NCI-H128 (cell line): ENCODE data around the gene SENP1.

Experiments used
- DNase-seq: peaks from one replicate; lab custom pipeline; 2025; ENCODE audit not compliant: unreplicated experiment; lab: John Stamatoyannopoulos, UW

The SENP1 gene

GRCh38 chr12:48037267-48037915, 68.5 kb downstream of the SENP1 start:
- no peak for DNase-seq

- no peak for DNase-seq
Measured at GRCh38 chr12:48036818-48037217, 69.1 kb downstream of the SENP1 start.

DNA sequence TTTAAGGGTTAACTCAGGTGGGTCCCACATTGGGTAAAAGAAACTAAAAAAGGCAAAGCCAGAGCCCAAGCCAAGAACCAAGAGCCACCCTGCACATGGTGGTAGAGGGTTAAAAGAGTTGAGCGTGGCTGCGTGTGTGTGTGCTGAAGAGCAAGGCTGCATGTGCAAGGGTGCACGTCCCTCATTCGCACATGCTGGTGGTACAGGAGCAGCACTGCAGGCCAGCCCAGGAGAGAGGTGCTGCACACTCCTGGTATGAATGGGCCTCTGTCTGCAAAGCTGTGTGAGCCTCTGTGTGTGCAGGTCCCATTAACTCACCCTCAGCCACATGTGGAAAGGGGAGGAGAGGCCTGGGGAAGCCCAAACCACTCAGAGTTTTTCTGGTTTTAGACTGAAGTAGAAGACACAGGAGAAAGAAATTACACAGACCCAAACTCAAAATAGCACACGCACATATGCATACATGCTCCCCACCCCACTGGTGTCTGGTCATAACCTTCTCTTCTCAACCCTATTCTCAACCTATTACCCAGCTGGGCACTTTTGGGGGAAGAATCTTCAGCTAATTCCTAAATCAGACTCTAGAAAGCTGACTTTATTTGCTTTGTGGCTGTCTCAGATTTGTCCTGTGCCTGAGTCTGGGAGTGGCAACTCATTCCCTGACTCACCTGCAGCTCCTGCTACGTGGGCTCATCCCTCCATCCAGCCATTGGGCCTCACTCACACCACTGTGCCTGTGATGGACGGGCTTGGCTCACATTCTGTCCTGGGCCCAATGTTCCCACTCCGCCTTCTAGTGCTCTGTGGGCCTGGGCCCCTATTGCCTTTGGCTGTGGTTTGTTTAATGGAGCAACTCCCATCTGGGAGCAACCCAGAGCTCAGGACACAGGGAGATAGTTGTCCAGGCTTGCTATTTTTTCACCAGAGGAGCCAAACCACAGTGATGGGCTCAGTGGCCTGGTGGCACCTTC, 70.8 kb downstream of the SENP1 start:
- no peak for DNase-seq

DNA sequence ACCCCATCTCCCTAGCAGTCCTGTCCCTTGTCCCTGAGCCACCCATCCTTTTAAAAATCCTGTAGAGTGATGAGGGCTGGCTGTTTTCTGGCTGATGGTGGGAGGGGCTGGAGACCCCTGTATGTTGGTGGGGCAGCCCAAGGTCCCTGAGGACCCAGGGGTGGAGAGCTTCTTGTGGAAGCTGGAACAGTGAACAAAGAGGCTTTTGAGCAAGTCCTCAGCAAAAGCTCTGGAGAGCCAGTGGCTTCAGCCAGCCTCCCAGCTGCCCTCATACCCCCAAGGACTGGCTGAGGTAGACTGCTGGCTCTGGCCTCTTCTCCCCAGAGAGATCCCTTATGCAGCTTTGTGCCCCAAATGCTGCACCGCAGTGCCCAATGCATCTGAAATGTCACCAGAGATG, 72.4 kb downstream of the SENP1 start:
- no peak for DNase-seq

- no peak for DNase-seq
Measured at GRCh38 chr12:48032597-48032996, 73.3 kb downstream of the SENP1 start.

DNA sequence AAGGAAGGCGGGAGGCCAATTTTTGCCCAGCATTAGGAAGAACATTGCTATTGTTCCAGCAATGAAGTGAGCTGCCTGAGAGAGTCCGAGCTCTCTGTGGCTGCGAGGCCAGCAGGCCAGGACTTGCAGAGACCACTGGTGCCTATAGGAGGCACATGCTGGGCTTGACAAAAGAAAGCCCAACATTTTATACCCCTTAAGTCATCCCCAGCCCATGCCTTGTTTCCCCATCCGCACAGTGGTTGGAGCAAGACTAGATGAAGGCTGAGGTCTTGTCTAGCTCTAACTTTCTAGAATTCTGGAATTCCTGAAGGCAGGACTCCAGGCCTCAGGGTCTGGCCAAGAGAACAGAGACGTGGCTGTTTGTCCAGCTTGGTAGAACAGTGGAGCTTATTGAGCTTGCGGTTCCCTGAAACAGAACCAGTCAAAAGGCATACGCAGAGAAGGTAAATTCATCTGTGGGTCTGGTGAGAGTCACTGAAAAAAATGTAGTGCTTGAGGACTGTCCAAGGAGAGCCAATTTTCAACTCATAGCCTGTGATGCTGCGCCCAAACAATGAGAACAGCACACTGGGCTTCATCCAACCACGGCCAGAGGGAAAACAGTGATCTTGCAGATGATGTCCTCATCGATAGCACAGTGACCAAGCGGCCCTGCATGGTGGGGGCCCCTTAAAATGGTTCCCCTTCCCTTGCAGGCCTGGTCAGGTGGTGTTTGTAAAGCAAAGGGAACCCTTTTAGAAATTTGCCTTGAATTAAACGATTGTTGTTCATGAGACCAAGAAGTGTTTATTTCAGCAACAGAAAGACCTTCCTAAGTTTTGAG, 74.5 kb downstream of the SENP1 start:
- DNase-seq: no peak

DNA sequence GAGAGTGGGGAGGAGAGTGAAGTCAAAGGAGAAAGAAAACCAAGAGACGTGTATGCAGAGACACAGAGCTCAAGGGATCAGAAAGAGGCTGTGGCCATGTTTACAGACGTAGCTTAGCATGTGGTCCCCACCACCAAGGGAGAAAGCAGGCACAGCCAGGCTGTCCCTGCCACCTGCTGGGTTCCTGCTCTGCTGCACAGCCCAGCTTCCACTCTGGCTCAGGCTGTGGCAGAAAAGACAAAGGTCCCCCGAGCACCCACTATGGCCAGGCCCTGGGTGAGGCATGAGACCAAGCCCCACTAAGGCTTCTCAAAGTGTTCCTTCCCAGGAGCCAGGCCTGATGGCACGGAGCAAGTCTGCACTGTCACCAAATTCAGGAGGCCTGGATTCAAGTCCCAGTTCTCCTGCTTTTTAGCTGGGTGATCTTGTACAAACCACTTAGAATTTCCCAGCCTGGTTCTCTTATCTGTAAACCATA, 75.7 kb downstream of the SENP1 start:
- DNase-seq: no peak

GRCh38 chr12:48029491-48030172, 76.2 kb downstream of the SENP1 start:
- DNase-seq: no peak

DNA sequence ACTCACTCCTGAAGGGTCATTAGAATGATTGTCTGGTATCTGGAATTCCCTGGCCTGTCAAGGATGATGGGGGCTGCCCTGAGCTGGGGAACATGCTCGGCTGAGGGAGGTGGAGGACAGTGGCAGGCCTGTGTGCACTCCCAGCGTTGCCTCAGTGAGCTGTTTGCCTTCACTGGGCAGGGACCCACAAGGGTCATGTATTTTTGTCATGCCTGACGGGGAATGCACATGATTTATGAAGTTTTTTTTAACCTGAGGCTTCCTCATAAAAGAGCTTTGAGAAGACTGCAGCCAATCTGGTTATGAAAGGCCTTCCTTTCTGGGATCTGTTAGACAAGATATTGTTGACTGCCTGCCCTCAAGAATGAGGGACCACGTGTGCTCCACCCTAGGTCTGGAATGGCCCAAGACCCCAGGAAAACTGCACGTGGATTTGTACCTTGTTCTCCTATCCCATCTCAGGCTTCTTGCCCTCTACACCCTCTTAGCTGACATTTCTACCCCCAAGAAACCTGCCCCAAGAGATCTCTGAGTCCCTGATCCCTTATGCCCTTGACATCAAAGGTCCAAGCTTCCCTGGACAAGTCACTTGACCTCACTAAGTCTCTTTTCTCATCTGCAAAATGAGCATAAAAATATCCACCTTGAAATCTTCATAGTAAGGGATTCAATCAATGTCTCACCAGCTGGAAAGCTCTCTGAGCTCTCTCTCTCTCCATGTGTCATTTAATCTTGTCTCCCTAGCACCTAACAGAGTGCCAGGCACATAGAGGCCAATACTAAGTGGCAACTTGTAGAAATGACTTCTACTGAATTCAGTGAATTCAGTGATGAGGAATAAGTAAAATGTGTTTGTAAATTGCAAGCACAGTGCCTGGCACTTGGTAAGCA, 77.1 kb downstream of the SENP1 start:
- DNase-seq: no peak

GRCh38 chr12:48027183-48028002, 78.5 kb downstream of the SENP1 start:
- no peak for DNase-seq

- DNase-seq: no peak
Measured at GRCh38 chr12:48026060-48026827, 79.6 kb downstream of the SENP1 start.

- DNase-seq: no peak
Measured at GRCh38 chr12:48025281-48025680, 80.6 kb downstream of the SENP1 start.

DNA sequence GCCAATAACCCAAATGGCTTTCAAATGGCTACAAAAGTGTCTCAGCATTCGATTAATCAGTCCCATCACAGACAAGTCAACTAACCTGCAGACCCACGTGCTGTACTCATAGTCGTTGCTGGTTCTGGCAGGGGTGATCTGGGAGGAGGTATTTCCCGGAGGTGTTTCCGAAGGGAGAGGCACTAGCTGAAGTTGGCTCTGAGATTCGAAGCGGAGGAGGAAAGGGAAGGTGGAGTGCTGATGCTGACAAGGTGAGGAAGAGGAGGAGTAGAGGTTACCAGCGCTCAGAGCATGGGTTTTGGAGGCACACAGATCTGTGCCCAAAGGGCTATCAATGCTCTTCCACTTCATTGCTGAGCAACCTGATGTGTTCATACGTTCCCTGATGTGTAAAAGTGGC, 81.1 kb downstream of the SENP1 start:
- DNase-seq: no peak

- no peak for DNase-seq
Measured at GRCh38 chr12:48023386-48023785, 82.5 kb downstream of the SENP1 start.

GRCh38 chr12:48022676-48023385, 83.0 kb downstream of the SENP1 start:
- DNase-seq: no peak

GRCh38 chr12:48022180-48022521, 83.7 kb downstream of the SENP1 start:
- DNase-seq: no peak

DNA sequence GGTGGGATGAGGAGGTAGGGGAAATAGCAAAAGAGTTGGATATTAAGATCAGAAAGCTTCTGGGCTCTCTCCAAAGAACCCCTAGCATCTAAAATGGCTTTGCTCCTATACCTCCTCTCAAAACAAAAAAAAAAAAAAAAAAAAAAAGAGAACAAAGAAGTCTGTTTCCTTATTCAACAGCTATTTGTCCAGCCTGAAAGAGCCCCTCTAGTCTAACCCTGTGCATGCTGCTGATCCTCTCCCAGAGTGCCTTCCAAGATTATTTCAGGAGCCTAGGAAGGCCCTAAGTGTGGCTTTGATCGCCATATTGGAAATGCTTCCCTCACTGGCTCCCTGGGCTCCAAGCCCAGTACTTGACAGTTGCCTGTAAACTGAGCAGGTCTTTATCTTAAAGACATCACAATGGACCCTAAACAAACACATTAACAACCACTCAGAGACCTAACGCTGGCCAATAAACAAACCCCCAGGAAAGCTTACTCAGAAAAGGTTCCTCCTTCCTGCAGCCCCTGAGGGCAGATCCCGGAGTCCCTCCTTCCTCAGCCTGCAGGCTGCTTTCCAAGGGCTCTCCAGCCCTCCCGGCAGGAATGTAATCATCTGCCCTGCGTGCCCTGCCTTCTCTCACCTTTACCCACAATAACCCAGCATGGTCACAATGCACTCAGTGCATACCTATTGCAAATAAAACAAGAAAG, 84.2 kb downstream of the SENP1 start:
- peak; percentile 35 for DNase-seq
